ENCODE measurements around the gene RARG.
A peak's percentile ranks its signal among the peaks of the same experiment; 100 is the strongest.

RARG gene

DNA sequence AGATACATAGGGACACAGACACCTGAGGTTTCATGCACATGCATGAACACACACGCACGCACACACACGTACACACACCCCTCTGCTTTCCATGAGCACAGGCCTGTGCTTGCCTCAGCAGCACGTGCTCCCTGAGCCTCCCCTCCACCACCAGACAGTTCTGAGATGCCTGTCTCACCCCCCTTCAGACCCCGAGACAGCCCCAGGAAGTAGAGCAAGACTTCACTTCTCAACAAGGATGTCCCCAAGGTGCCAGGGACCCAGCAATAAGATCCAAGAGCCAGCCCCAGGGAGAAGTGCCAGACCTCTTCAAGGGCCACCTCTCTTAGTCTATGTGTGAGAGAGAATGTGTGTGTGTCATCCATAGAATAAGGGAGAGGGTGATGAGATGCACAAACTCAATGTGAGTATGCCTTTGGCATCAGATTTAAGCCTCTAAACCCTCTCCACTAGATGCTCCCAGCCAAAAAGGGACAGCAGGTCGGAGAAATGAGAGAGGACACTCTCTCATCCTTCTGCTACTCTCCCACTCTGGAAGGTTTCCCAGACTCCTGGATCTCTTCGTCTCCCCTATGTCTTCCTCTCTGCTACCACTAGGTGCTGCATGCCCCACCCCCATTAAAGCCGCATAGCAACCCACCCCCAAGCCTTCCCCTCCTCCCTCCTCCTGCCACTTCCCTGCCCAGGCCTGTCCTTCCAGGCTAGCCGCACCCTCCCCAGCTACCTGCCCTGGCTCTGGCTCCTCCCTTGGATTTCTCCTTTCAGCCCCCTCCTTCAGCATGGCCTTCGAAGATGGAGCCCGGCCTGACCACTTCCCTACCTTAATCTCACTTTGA lies 7.7 kb downstream of the RARG start:
- Histone ChIP-seq H3K27ac (peak overlapping the region; percentile 98), H3K36me3 (ENCODE audit: insufficient read depth, low read length) (peaks cover 5% of the 10 kb centered on the region; the same call in 1 of the 2 replicates), H3K9ac (ENCODE audit: insufficient read length) (peak overlapping the region; percentile 74), H3K4me3 (peak overlapping the region; percentile 98), H3K9me3 (ENCODE audit: low read depth, low read length) (no peaks in the 10 kb centered on the region)
- no peak for DNase-seq (ENCODE audit: low read depth, low spot score)
- TF ChIP-seq FOXP2 (optimal IDR thresholded peaks at IDR 0.05; ENCODE audit: control extremely low read depth, extremely low read length, insufficient read depth) (no peak), POLR2AphosphoS5 (IDR thresholded peaks at IDR 0.05; ENCODE audit: borderline replicate concordance, low read depth, low read length) (no peak), EZH2 (IDR thresholded peaks at IDR 0.05) (no peak)

DNA sequence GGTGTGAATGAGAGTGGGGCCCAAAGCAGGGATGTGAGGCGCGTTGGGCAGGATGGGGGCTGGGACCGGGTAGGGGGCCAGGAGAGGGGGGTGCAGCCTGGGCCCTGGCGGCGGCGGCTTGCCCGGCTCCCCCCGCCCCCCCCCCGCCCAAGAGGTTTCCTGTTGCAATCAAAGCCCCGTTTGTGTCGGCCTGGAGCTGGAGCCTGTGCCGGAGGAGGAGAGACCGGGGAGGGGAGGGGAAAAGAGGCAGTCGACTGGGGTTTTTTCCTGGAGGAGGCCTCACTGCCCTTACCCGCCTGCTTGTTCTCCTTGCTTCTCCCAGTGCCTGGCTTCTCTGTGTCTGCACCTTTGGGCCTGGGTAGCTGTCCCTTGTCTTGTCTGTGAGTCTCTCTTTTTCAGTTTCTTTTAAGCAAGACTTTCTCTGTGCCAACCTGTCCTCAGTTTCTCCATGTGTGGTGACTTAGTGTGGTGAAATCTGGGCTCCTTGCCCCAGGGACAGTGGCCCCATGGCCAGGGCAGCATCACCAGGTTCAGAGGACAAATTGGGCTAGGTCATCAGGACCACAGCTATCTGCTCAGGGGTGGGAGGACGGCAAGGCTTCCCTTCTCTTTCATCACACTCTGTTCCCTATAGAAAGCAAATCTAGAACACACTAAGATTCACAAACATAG lies 8.5 kb downstream of the RARG start:
- peaks cover 5% of the 10 kb centered on the region; the same call in 1 of the 2 replicates for H3K36me3 ChIP-seq (ENCODE audit: insufficient read depth, low read length)
- no peak for DNase-seq (ENCODE audit: low read depth, low spot score)
- H3K27ac ChIP-seq: peak overlapping the region; percentile 98
- peak overlapping the region; percentile 98 for H3K4me3 ChIP-seq
- TF ChIP-seq FOXP2 (optimal IDR thresholded peaks at IDR 0.05; ENCODE audit: control extremely low read depth, extremely low read length, insufficient read depth): no peak
- TF ChIP-seq POLR2AphosphoS5 (IDR thresholded peaks at IDR 0.05; ENCODE audit: borderline replicate concordance, low read depth, low read length): peak; percentile 35; the same call in 1 of the 2 replicates
- no peak for TF ChIP-seq EZH2 (IDR thresholded peaks at IDR 0.05)
- H3K9ac ChIP-seq (ENCODE audit: insufficient read length): peak overlapping the region; percentile 74
- no peaks in the 10 kb centered on the region for H3K9me3 ChIP-seq (ENCODE audit: low read depth, low read length)

DNA sequence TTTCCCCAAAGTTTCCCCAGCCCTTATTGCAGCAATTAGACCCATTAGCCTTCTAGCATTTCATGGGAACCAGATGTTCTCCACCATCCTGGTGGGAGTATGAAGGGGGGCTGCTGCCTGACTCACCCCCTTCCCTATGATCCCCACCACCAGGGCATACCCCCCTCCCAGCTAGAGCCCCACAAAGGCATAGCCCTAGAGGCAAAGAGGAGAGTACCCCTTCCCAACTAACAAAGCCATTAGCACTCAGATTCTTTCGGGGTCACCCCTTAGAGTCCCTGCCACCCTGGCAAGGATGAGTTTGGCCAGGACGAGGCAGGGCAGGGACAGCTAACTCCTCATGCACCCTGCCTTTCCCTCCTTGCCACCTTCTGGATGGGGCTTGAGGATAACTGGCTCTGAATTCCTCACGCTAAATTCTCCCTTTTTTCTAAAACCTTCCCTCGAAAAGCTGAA lies 9.2 kb downstream of the RARG start:
- Histone ChIP-seq H3K27ac (peak overlapping the region; percentile 98), H3K4me3 (peak overlapping the region; percentile 98), H3K9ac (ENCODE audit: insufficient read length) (peak overlapping the region; percentile 24), H3K9me3 (ENCODE audit: low read depth, low read length) (no peaks in the 10 kb centered on the region), H3K36me3 (ENCODE audit: insufficient read depth, low read length) (peaks cover 5% of the 10 kb centered on the region; the same call in 1 of the 2 replicates)
- TF ChIP-seq FOXP2 (optimal IDR thresholded peaks at IDR 0.05; ENCODE audit: control extremely low read depth, extremely low read length, insufficient read depth) (no peak), POLR2AphosphoS5 (IDR thresholded peaks at IDR 0.05; ENCODE audit: borderline replicate concordance, low read depth, low read length) (no peak), EZH2 (IDR thresholded peaks at IDR 0.05) (no peak)
- DNase-seq (ENCODE audit: low read depth, low spot score): no peak

DNA sequence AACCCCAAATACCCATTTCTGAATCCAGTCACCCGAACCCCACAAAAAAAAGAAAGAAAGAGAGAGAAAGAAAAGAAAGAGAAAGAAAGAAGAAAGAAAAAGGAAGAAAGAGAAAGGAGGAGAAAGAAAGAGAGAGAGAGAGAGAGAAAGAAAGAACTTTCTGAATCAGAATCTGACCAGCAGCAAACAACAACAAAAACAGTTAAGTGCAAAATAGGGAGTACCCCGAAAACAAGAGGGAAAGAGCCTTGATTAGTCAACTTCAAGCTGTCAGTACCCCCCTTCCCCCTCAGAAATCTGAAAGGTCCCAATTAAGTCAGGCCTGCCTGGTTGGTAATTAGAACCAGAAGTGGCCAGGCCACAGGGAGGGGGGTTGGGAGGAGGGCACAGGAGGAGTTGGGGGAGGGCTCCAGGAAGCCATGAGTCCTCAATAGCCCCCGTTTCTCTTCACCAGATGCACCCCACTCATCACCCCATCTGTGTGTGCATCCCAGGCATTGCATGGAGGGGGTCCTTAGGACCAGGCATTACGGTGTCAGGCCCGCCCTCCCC lies 9.8 kb downstream of the RARG start:
- H3K9me3 ChIP-seq (ENCODE audit: low read depth, low read length): no peaks in the 10 kb centered on the region
- peak overlapping the region; percentile 60 for H3K9ac ChIP-seq (ENCODE audit: insufficient read length)
- no peak for DNase-seq (ENCODE audit: low read depth, low spot score)
- H3K27ac ChIP-seq: peak overlapping the region; percentile 98
- TF ChIP-seq POLR2AphosphoS5 (IDR thresholded peaks at IDR 0.05; ENCODE audit: borderline replicate concordance, low read depth, low read length): peak; percentile 38; the same call in 1 of the 2 replicates
- TF ChIP-seq EZH2 (IDR thresholded peaks at IDR 0.05): no peak
- no peak for TF ChIP-seq FOXP2 (optimal IDR thresholded peaks at IDR 0.05; ENCODE audit: control extremely low read depth, extremely low read length, insufficient read depth)
- peak overlapping the region; percentile 98 for H3K4me3 ChIP-seq
- peaks cover 3% of the 10 kb centered on the region; the same call in 1 of the 2 replicates for H3K36me3 ChIP-seq (ENCODE audit: insufficient read depth, low read length)

DNA sequence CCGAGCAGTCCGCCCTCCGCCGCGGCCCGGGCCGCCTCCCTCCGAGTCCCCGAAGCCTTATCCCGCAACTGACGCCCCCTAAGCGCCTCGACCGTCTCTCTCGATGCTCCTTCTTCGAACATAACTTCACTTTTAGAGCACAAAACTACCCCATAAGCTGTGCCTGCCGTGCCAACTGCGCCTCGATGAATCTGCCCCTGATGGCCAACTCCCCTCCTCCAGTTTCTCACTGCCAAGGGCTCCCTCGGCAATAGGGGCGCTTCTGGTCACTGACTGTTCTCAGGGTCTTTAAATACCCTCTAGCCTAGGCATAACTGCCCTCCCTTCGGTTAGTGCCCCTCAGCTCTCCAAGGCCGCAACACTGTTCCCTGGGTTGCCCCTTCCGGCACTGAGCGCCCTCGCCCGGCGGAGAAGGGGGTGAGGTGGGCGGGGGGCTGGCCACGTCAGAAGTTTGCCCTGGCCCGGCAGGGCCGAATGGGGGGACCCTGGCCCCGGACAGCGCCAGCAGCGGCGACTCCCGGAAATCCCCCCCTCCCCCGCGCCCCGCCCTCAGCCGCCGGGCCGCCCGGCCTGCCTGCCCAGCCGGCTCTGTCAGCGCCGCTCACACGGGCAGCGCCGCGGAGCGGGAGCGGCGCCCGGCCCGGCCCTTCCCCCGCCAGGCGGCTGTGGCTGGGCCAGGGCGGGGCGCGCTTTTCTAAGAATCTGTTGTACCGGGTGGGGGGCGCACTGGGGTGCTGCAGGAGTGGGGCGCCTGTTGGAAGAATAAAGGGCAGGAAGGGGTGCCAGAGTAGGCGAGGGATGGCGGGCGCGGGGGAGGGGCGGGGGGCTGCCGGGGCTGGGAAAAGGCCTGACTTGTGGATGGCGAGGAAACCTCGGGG lies 10.6 kb downstream of the RARG start:
- no peak for DNase-seq (ENCODE audit: low read depth, low spot score)
- Histone ChIP-seq H3K9ac (ENCODE audit: insufficient read length) (peak overlapping the region; percentile 60), H3K4me3 (peak overlapping the region; percentile 98), H3K36me3 (ENCODE audit: insufficient read depth, low read length) (no peaks in the 10 kb centered on the region), H3K9me3 (ENCODE audit: low read depth, low read length) (no peaks in the 10 kb centered on the region), H3K27ac (peak overlapping the region; percentile 98)
- TF ChIP-seq FOXP2 (optimal IDR thresholded peaks at IDR 0.05; ENCODE audit: control extremely low read depth, extremely low read length, insufficient read depth) (no peak), EZH2 (IDR thresholded peaks at IDR 0.05) (no peak), POLR2AphosphoS5 (IDR thresholded peaks at IDR 0.05; ENCODE audit: borderline replicate concordance, low read depth, low read length) (peak; percentile 69)

DNA sequence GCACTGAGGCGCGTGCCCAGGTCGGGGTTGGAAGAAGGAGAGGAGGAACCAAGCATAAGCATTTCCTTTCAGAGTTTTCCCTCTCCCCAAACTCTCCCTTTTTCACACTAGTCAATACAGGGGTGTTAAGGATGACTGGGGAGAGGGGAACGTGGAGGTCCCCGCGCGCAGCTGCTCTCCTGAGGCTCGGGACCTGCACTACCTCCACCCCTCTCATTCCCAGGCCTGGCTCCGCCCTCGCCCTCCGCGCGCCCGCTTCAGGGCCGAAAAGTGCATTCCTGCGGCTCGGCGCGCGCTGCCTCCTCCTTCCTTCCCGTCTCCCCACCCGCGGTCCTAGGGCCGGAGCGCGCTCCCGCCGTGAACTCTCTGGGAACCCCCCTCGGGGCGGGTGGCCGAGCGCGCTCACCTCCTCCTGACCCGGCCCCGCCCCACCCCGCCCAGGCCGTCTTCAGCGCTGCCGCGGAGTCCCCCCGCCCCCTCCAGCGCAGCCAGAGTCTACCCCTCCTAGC lies 11.3 kb downstream of the RARG start:
- no peaks in the 10 kb centered on the region for H3K9me3 ChIP-seq (ENCODE audit: low read depth, low read length)
- peaks cover 3% of the 10 kb centered on the region; the same call in 1 of the 2 replicates for H3K36me3 ChIP-seq (ENCODE audit: insufficient read depth, low read length)
- H3K27ac ChIP-seq: peak overlapping the region; percentile 98
- DNase-seq (ENCODE audit: low read depth, low spot score): no peak
- no peak overlapping the region for H3K9ac ChIP-seq (ENCODE audit: insufficient read length)
- TF ChIP-seq POLR2AphosphoS5 (IDR thresholded peaks at IDR 0.05; ENCODE audit: borderline replicate concordance, low read depth, low read length) (peak; percentile 56; the same call in 1 of the 2 replicates), EZH2 (IDR thresholded peaks at IDR 0.05) (no peak), FOXP2 (optimal IDR thresholded peaks at IDR 0.05; ENCODE audit: control extremely low read depth, extremely low read length, insufficient read depth) (no peak)
- H3K4me3 ChIP-seq: peak overlapping the region; percentile 98

DNA sequence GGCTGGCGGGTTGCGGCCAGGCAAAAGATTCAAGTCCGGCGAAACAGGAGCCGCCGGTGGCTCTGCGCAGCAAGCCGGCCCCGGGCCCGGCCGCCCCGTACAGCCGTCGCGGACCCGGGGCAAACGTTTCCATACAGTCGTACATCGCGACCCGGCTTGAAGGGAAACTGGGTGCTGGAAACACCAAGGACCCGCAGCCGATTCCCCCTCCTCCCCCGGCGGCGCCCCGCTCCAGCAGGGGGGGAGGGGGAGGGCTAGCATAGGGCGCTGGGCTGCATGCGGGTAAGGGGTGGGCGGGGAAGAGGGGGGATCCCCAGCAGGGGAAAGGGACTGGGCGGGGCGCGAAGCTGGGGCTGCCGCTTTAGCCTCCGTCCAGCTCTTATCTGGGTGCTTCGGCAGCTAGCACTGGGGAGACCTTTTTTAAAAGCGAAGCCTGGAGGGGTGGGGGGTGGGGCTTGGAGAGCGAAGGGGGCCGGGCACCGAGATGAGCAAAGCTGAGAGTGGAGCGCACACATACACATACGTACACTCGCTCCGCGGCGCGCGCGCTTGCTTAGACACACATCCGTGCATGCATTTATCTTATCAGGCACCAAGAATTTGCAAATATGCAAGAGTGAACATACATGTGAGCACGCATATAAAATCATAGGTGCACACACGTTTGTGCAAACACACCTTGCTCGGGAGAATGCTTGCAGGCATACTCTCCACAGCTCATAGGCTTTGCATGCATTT lies 11.9 kb downstream of the RARG start:
- Histone ChIP-seq H3K27ac (peak overlapping the region; percentile 67), H3K9me3 (ENCODE audit: low read depth, low read length) (no peaks in the 10 kb centered on the region), H3K4me3 (peak overlapping the region; percentile 98), H3K9ac (ENCODE audit: insufficient read length) (peak overlapping the region; percentile 72), H3K36me3 (ENCODE audit: insufficient read depth, low read length) (peaks cover 5% of the 10 kb centered on the region; the same call in 1 of the 2 replicates)
- TF ChIP-seq FOXP2 (optimal IDR thresholded peaks at IDR 0.05; ENCODE audit: control extremely low read depth, extremely low read length, insufficient read depth): no peak
- TF ChIP-seq POLR2AphosphoS5 (IDR thresholded peaks at IDR 0.05; ENCODE audit: borderline replicate concordance, low read depth, low read length): no peak
- no peak for TF ChIP-seq EZH2 (IDR thresholded peaks at IDR 0.05)
- peak; percentile 42 for DNase-seq (ENCODE audit: low read depth, low spot score)
